H1 (cell line): Measurements from ENCODE around the gene TEDDM1.

ENCODE experiments used
- BCL11A ChIP-seq, 2 experiments: IDR thresholded peaks; one replicate each; pipeline ENCODE4 v1.6.1; 2011; ENCODE audit warnings: low read depth in 2 of 2, low read length in 2 of 2, mild to moderate bottlenecking in 2 of 2
- EZH2 ChIP-seq: fragments of 200-600 bp; sonication (generic); IDR thresholded peaks from 2 replicates; pipeline ENCODE4 v1.7.1; 2012; ENCODE audit warnings: low read depth, mild to moderate bottlenecking, moderate library complexity, low read length, inconsistent platforms; ENCODE audit not compliant: severe bottlenecking
- GABPA ChIP-seq: IDR thresholded peaks from 2 replicates; pipeline ENCODE4 v1.6.1; 2011; ENCODE audit warnings: mild to moderate bottlenecking, low read length, moderate library complexity, borderline replicate concordance; ENCODE audit not compliant: insufficient read depth
- POLR2A ChIP-seq, 2 experiments: IDR thresholded peaks; 1 replicate in 1 of 2; 2 replicates in 1 of 2; pipeline ENCODE4 v1.6.1; 2011; ENCODE audit warnings: low read depth in 2 of 2, low read length in 2 of 2, mild to moderate bottlenecking in 2 of 2; ENCODE audit errors: control extremely low read depth in 1 of 2
- RAD21 ChIP-seq, 2 experiments: IDR thresholded peaks in 1 of 2; conservative IDR thresholded peaks in 1 of 2; 2 replicates each; pipeline ENCODE4 v1.6.1; 2011; ENCODE audit warnings: low read depth in 2 of 2, low read length in 2 of 2, improper control_type of control experiment in 1 of 2, inconsistent platforms in 1 of 2, mild to moderate bottlenecking in 1 of 2, moderate library complexity in 1 of 2
- RFX5 ChIP-seq: IDR thresholded peaks from 2 replicates; pipeline ENCODE4 v1.6.1; 2011; ENCODE audit warnings: low read depth, low read length, improper control_type of control experiment, borderline replicate concordance
- SIN3A ChIP-seq, 2 experiments: IDR thresholded peaks in 1 of 2; conservative IDR thresholded peaks in 1 of 2; 2 replicates each; pipeline ENCODE4 v1.6.1; 2011 to 2012; ENCODE audit warnings: low read length in 2 of 2, improper control_type of control experiment in 1 of 2, low read depth in 1 of 2, mild to moderate bottlenecking in 1 of 2
- TAF1 ChIP-seq: IDR thresholded peaks from 2 replicates; pipeline ENCODE4 v1.6.1; 2011; ENCODE audit warnings: mild to moderate bottlenecking, low read depth, low read length
- ZNF274 ChIP-seq: IDR thresholded peaks from 2 replicates; pipeline ENCODE4 v1.7.0; 2012; ENCODE audit warnings: low read length, borderline replicate concordance; ENCODE audit errors: extremely low read depth
- TF ChIP-seq, protein P1 (sequence below), 3 experiments: IDR thresholded peaks; 1 replicate in 2 of 3; 2 replicates in 1 of 3; pipeline versions ENCODE4 v1.5.1 to v1.6.1; 2011; ENCODE audit warnings: low read length in 3 of 3, mild to moderate bottlenecking in 3 of 3, inconsistent platforms in 2 of 3, low read depth in 1 of 3, moderate library complexity in 1 of 3; ENCODE audit not compliant: insufficient read depth in 1 of 3; ENCODE audit errors: control extremely low read depth in 1 of 3

GRCh38 chr1:182359645-182360044 lies 40.8 kb downstream of the TEDDM1 start:
- TF ChIP-seq POLR2A (IDR thresholded peaks at IDR 0.05; ENCODE audit: control extremely low read depth in 1 of 2, low read depth in 2 of 2, low read length in 2 of 2): no peak
- TF ChIP-seq, protein P1, sequence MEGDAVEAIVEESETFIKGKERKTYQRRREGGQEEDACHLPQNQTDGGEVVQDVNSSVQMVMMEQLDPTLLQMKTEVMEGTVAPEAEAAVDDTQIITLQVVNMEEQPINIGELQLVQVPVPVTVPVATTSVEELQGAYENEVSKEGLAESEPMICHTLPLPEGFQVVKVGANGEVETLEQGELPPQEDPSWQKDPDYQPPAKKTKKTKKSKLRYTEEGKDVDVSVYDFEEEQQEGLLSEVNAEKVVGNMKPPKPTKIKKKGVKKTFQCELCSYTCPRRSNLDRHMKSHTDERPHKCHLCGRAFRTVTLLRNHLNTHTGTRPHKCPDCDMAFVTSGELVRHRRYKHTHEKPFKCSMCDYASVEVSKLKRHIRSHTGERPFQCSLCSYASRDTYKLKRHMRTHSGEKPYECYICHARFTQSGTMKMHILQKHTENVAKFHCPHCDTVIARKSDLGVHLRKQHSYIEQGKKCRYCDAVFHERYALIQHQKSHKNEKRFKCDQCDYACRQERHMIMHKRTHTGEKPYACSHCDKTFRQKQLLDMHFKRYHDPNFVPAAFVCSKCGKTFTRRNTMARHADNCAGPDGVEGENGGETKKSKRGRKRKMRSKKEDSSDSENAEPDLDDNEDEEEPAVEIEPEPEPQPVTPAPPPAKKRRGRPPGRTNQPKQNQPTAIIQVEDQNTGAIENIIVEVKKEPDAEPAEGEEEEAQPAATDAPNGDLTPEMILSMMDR (IDR thresholded peaks at IDR 0.05; ENCODE audit: control extremely low read depth in 1 of 3, insufficient read depth in 1 of 3, low read depth in 1 of 3, low read length in 3 of 3): no peak
- TF ChIP-seq RAD21 (IDR thresholded peaks at IDR 0.05 in 1 of 2, conservative IDR thresholded peaks at IDR 0.05 in 1 of 2; ENCODE audit: low read depth in 2 of 2, low read length in 2 of 2): no peak
- TF ChIP-seq ZNF274: no peak
- no peak for TF ChIP-seq GABPA
- no peak for TF ChIP-seq RFX5
- TF ChIP-seq TAF1: no peak
- TF ChIP-seq EZH2: no peak
- no peak for TF ChIP-seq SIN3A (conservative IDR thresholded peaks at IDR 0.05 in 1 of 2, IDR thresholded peaks at IDR 0.05 in 1 of 2; ENCODE audit: low read depth in 1 of 2, low read length in 2 of 2)
- TF ChIP-seq BCL11A (IDR thresholded peaks at IDR 0.05; ENCODE audit: low read depth in 2 of 2, low read length in 2 of 2): no peak
